ENCODE results near the gene UGT1A10.

UGT1A10 gene

DNA sequence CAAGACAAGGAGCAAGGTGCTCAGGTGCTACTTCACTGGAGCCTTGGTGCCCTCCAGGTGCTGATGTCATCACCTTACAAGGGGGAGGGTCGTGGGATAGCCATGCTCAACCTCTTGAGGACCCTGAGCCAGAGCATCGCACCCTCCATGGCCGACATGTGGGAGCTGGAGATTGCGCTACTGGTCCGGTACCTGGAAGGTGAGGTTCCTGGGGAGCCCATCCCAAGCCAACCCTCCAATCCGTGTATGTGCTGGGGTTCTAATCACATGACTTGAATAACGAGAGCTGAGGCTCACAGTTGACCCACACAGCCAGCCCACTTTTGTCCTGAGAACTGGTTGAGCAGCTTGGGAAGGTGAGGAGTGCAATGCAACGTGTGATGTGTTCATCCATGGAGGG, 167.7 kb downstream of the UGT1A10 start:
- no peak for DNase-seq (ENCODE audit: low read depth, low spot score)

- no peak for DNase-seq (ENCODE audit: low read depth, low spot score)
These were observed 171.1 kb downstream of the UGT1A10 start for GRCh38 chr2:233807215-233807865.

- DNase-seq (ENCODE audit: low read depth, low spot score) = no peak
These were observed 172.0 kb downstream of the UGT1A10 start for GRCh38 chr2:233807966-233808935.

- DNase-seq (ENCODE audit: low read depth, low spot score) = no peak
These were observed 174.1 kb downstream of the UGT1A10 start for GRCh38 chr2:233810385-233810784.

DNA sequence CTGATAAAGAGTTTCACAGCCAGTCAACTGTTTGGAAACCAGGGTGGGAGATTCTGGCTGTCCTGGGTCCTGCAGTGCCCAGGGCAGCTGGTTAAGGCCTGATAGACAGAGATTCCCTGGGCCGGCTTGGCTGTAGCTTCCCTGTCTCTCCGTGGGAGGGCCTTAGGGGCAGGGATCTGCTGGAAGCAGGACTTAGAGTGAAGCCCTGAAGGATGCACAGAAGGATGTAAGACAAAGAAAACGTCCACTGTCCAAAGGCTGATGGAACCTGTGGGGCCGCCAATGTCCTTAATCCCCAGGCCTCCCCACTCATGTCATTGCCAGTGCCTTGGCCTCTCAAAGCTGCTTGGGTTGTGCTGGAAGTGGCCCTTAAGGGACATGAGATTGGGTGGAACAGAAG, 174.8 kb downstream of the UGT1A10 start:
- no peak for DNase-seq (ENCODE audit: low read depth, low spot score)

GRCh38 chr2:233811732-233812131, 175.5 kb downstream of the UGT1A10 start:
- no peak for DNase-seq (ENCODE audit: low read depth, low spot score)

GRCh38 chr2:233813236-233814055, 177.2 kb downstream of the UGT1A10 start:
- DNase-seq (ENCODE audit: low read depth, low spot score) = no peak

DNA sequence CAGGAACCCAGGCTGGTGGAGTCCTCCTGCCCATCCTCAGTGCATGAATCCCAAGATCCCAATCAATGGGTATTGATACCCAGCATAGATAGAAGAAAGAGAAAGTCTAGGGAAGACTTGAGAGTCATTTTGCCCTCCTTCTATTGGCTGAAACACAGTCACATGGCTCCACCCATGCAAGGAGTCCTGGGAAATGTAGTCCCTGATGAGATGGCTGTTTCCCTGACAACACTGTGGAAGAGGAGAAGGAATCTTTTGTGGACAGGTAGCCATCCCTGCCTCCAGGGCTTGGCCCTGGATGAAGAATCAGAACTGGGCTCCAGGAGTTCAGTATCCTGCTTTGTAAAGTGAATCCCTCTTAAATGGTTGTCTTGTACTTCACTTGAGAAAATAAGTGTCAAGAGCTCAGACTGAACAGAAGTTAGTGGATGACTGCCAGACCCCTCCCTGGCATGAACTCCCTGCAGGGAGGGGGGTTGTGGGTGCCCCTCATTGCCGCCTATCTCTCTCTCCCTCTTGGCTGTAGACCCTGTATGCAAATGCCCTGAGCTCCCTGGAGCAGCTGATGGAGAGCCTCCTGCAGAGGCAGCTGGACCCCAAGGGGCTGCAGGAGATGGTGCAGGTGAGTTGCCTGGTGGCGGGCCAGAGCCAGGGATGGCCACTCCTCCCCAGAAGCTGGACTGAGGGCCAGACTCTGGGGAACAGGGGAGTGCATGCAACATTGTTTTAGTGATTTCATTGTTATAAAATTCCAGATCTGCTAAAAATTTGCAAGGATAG, 178.0 kb downstream of the UGT1A10 start:
- no peak for DNase-seq (ENCODE audit: low read depth, low spot score)

DNA sequence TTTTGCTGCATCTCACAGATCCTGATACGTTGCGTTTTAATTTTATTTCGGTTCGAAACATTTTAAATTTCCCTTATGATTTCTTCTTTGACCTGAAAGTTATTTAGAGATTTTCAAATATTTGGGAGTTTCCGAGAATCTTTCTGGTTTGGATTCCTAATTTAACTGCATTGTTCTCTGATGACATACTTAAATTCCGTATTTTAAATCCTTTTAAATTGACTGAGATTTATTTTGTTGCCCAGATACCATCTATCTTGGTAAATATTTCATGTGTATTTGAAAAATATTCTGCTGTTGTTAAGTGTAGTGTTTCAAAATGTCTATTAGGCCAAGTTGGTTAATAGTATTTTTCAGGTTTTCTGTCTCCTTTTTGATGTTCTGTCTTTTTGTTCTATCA, 179.6 kb downstream of the UGT1A10 start:
- no peak for DNase-seq (ENCODE audit: low read depth, low spot score)

DNA sequence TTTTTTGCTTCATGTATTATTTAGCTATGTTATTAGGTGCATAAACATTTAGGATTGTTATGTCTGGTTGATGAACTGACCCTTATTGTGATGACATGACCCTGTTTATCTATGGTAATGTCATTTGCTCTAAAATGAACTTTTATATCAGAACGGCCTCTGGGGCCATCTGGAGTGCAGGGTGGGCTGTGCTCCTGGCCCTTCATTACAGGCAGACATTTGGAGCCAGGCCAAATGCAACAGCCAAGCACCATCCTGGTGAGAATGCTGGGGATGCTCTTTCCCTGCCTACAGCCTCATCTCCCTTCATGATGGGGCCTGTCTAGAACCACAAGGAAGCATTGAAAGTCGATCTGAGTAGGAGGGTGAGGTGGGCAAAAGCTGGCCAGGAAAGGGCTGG, 180.1 kb downstream of the UGT1A10 start:
- DNase-seq (ENCODE audit: low read depth, low spot score) = no peak

DNA sequence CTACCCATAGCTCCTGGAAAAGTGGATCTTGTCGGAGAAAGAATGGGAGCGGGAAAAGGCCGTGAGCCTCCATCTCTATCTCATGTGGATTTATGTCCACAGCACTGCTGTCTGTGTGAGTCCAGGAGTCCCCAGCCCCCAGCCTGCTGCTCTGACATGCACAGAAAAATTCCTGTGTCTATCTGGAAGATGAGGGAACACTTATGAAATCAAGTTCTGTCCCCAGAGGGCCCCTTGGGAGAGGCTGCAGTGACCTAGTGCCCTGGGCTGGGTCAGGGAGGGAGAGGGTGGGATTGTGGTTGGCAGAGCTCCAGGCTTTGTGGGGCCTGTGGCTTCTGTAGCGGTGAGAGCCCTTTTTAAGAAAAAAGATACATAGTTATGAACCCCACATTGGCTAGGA, 180.5 kb downstream of the UGT1A10 start:
- DNase-seq (ENCODE audit: low read depth, low spot score) = no peak

- no peak for DNase-seq (ENCODE audit: low read depth, low spot score)
These were observed 181.2 kb downstream of the UGT1A10 start for GRCh38 chr2:233817361-233817911.

DNA sequence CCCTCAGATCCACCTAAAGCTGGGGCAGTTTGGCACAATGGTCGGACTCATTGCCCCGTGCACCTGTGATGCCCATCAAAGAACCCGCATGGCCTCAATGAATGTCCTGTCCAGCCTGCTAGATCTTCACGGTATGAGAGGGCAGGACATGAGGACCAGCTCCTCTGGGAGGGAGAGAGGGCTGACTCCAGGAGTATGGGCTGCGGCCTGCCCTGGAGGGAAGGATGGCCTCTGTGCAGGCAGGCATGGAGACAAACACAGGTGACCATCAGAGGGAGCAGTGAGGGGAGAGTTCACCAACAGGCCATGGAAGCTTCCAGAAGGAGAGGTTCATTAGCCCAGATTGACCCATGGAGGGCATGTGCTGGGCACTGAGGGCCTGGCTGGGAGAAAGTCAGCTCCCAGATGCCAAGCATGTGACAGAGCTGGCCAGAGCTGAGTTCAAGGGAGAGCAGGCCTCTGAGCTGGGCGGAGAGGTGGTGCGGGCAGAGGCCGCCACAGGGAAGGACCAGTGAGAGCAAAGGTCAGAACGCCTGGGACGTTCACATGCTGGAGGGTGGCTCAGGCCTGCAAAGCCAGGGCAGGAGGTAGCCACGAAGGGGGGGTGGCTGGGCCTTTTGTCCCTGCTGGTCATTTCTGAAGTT, 181.9 kb downstream of the UGT1A10 start:
- no peak for DNase-seq (ENCODE audit: low read depth, low spot score)

DNA sequence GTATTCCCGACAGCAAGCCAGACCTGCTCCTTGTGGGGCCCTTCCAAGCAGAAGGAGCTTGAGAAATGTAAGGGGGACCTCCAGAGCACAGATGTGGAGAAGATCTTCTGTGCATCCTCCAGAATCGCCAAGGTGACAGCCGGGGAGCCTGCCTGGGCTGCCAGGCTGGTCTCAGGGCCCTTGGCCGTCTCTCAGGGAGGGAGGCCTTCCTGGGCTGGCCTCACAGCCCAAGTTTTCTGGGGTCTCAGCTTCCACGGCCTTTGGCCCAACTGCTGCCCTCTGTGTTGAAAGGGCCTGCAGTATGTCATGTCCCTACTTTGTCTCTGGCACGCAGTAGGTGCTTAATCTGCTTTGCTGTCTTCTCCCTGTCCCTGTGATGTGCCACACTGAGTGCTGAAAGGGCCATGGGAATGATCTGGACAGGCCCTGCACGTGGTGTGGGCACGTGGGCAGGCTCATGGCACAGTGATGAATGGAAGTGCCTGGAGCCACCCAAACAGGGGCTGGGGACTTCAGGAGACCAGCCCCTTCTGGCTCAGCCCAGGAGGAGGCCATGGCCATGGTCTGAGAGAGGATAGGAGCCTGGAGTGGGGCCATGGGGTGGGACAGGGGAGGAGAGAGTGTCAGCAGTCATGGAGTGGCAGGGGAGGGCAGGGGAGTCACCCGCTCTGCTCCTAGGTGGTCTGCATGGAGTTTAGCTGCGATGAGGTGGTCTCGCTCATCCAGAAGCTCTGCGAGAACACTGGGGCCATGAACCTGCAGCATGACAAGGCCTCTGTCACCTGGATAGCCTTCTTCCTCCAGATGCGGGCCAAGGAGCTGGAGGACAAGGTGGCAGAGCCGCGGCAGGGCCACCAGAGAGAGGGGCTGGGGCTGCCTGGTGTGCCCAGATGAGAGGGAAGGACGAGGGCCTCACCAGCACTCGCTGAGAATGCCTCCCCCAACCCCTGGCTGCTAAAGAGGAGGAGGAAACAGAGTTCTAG, 182.7 kb downstream of the UGT1A10 start:
- no peak for DNase-seq (ENCODE audit: low read depth, low spot score)

- no peak for DNase-seq (ENCODE audit: low read depth, low spot score)
These were observed 183.9 kb downstream of the UGT1A10 start for GRCh38 chr2:233819884-233820773.

- DNase-seq (ENCODE audit: low read depth, low spot score) = no peak
These were observed 184.5 kb downstream of the UGT1A10 start for GRCh38 chr2:233820774-233821105.

DNA sequence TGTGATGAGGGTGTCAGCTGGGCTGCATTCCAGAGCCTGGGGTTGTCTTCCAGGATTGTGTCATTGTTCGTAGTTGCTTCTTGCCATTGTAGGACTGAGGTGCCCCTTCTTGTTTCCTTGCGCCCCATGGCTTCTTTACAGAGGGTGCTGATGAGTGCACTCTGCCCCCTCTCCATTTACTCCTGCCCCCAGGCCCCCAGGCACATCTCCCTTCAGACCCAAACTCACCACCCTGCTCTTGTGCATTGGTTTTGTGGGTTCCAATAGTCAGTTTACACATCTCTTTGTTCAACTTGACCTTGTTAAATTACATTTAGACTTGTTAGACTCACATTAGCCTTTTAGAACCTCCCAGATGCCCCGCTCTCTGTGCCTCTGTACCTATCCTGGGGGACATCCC, 184.9 kb downstream of the UGT1A10 start:
- no peak for DNase-seq (ENCODE audit: low read depth, low spot score)

GRCh38 chr2:233821709-233822100, 185.5 kb downstream of the UGT1A10 start:
- no peak for DNase-seq (ENCODE audit: low read depth, low spot score)
